Measurements from ENCODE around the gene F7. TPM values are rescaled to one million over a fixed set of nuclear protein-coding genes. Genes with fewer than 3 reads are reported as not detected.

The F7 gene
- total and polyA plus RNA-seq, 2 of the 4 experiments (the other 2 are of a cell fraction): under 0.01 to 0.07 TPM

DNA sequence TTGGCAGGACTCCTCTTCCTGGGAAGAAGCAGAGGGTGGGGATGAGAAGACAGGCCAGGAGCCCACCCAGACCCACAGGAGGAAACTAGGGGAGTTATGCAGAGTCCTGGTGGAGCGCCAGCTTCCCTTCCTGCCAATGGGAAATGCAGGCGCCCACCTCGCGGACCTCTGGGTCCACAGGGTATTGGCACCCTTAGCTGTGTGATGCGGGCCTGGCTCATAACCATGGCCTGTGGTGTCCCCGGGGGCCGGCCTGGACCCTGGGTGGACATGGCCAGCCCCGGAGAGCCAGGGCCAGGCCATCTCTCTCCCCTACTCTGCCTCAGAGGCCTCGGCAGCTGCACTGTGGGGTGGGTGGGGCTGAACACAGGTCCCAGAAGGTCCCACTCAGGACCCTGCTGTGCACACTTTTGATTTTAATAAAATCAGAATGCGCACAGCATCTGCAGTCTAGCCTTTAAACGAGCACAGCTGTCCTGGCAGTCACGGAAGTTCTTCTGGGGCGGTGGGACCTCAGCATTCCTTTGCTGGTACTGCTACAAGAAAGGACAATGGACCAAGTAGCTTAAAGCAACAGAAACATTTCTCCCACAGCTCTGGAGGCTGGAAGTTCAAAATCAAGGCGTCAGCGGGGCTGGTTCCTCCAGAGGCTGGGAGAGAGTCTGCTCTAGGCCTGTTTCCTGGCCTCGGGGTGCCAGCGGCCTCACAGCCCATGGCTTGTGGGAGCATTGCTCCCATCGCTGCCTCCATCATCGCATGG lies 18.8 kb downstream of the F7 start:
- no peak overlapping the region for H4K8ac ChIP-seq (ENCODE audit: low read depth in 2 of 2, low read length in 2 of 2)
- H4K20me1 ChIP-seq (ENCODE audit: insufficient read depth, low read length): no peaks in the 10 kb centered on the region
- H3K9me3 ChIP-seq (ENCODE audit: control insufficient read depth, insufficient read depth, low read length): no peaks in the 10 kb centered on the region
- ATAC-seq (ENCODE audit: low read depth): no peak
- dilution Hi-C loops (cut with HindIII; ENCODE audit: low sequenced_read_pairs, unreplicated experiment): no loop called here
- no peaks in the 10 kb centered on the region for H3K79me1 ChIP-seq (ENCODE audit: low read depth in 1 of 2, low read length in 2 of 2)
- H2BK120ac ChIP-seq (ENCODE audit: low read depth, low read length): no peak overlapping the region
- H2BK5ac ChIP-seq (ENCODE audit: low read depth, low read length, poor library complexity, severe bottlenecking): no peak overlapping the region
- H3K9ac ChIP-seq (ENCODE audit: low read depth, low read length): no peak overlapping the region
- H3K4ac ChIP-seq (ENCODE audit: low read depth, low read length): no peak overlapping the region
- TF ChIP-seq FOS (IDR thresholded peaks at IDR 0.05; ENCODE audit: low read depth, low read length) (no peak), NFE2L2 (IDR thresholded peaks at IDR 0.05; ENCODE audit: low read depth, low read length) (no peak), CEBPB (IDR thresholded peaks at IDR 0.05; ENCODE audit: low read depth, low read length) (no peak), MAZ (IDR thresholded peaks at IDR 0.05; ENCODE audit: borderline replicate concordance, low read depth, low read length) (no peak), SMC3 (IDR thresholded peaks at IDR 0.05; ENCODE audit: low read depth, low read length) (no peak), MXI1 (IDR thresholded peaks at IDR 0.05; ENCODE audit: borderline replicate concordance, low read depth, low read length) (no peak), POLR2A (IDR thresholded peaks at IDR 0.05; ENCODE audit: low read depth, low read length) (no peak), RFX5 (IDR thresholded peaks at IDR 0.05; ENCODE audit: low read depth, low read length) (no peak), RCOR1 (IDR thresholded peaks at IDR 0.05; ENCODE audit: insufficient replicate concordance, low read length) (no peak)
- TF ChIP-seq, protein P1, sequence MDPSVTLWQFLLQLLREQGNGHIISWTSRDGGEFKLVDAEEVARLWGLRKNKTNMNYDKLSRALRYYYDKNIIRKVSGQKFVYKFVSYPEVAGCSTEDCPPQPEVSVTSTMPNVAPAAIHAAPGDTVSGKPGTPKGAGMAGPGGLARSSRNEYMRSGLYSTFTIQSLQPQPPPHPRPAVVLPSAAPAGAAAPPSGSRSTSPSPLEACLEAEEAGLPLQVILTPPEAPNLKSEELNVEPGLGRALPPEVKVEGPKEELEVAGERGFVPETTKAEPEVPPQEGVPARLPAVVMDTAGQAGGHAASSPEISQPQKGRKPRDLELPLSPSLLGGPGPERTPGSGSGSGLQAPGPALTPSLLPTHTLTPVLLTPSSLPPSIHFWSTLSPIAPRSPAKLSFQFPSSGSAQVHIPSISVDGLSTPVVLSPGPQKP (IDR thresholded peaks at IDR 0.05; ENCODE audit: borderline replicate concordance, low read depth, low read length): no peak
- TF ChIP-seq, protein P2, sequence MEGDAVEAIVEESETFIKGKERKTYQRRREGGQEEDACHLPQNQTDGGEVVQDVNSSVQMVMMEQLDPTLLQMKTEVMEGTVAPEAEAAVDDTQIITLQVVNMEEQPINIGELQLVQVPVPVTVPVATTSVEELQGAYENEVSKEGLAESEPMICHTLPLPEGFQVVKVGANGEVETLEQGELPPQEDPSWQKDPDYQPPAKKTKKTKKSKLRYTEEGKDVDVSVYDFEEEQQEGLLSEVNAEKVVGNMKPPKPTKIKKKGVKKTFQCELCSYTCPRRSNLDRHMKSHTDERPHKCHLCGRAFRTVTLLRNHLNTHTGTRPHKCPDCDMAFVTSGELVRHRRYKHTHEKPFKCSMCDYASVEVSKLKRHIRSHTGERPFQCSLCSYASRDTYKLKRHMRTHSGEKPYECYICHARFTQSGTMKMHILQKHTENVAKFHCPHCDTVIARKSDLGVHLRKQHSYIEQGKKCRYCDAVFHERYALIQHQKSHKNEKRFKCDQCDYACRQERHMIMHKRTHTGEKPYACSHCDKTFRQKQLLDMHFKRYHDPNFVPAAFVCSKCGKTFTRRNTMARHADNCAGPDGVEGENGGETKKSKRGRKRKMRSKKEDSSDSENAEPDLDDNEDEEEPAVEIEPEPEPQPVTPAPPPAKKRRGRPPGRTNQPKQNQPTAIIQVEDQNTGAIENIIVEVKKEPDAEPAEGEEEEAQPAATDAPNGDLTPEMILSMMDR (conservative IDR thresholded peaks at IDR 0.05; ENCODE audit: low read depth, low read length): no peak
- TF ChIP-seq, protein P3, sequence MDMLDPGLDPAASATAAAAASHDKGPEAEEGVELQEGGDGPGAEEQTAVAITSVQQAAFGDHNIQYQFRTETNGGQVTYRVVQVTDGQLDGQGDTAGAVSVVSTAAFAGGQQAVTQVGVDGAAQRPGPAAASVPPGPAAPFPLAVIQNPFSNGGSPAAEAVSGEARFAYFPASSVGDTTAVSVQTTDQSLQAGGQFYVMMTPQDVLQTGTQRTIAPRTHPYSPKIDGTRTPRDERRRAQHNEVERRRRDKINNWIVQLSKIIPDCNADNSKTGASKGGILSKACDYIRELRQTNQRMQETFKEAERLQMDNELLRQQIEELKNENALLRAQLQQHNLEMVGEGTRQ (IDR thresholded peaks at IDR 0.05; ENCODE audit: low read depth, low read length): no peak
- no peak overlapping the region for H3K4me2 ChIP-seq (ENCODE audit: low read depth, low read length)
- intact Hi-C loops (cut with micrococcal nuclease): no loop called here
- no peak overlapping the region for H3K4me3 ChIP-seq (ENCODE audit: insufficient read depth, low read depth, low read length)
- H3K4me1 ChIP-seq (ENCODE audit: control insufficient read depth, insufficient read depth, low read length): peaks cover 3% of the 10 kb centered on the region; the same call in 1 of the 2 replicates
- in situ Hi-C loops (cut with MboI; ENCODE audit: low sequenced_read_pairs): no loop called here
- no peak overlapping the region for H2AK5ac ChIP-seq (ENCODE audit: low read depth, low read length)
- no peak overlapping the region for H4K5ac ChIP-seq (ENCODE audit: low read depth, low read length)
- H3K36me3 ChIP-seq (ENCODE audit: control insufficient read depth, insufficient read depth, low read length): no peaks in the 10 kb centered on the region
- BruUV-seq (replicated peaks): no TSS peak
- ChIA-PET CTCF (no interaction called here), POLR2A (ENCODE audit: unreplicated experiment) (no interaction called here)
- no peak overlapping the region for H4K91ac ChIP-seq (ENCODE audit: insufficient read depth, low read depth, low read length)
- H3K14ac ChIP-seq (replicated peaks; ENCODE audit: low read depth, low read length): no peak overlapping the region
- peak overlapping the region; percentile 5 for H2AK9ac ChIP-seq (replicated peaks; ENCODE audit: low read depth, low read length, poor library complexity)
- no peak overlapping the region for H3K23ac ChIP-seq (ENCODE audit: low read depth, low read length)
- H3K18ac ChIP-seq (ENCODE audit: low read depth, low read length): no peak overlapping the region
- no peak overlapping the region for H3K27ac ChIP-seq (ENCODE audit: insufficient read depth, low read length)
- H3K9me1 ChIP-seq (ENCODE audit: insufficient read depth, low read length): peaks cover 8% of the 10 kb centered on the region; the same call in 1 of the 2 replicates
- H3K27me3 ChIP-seq (ENCODE audit: control insufficient read depth, insufficient read depth, low read length): peaks cover 6% of the 10 kb centered on the region; the same call in 1 of the 2 replicates
- no peak for DNase-seq
- H2BK15ac ChIP-seq (ENCODE audit: low read depth, low read length): no peak overlapping the region
- 94% methylated on average over 5 of the region's 19 CpGs; no CpG with 5 or more reads in 1 of the 2 experiments for WGBS, 2 experiments (ENCODE audit: extremely low coverage in 2 of 2, insufficient read length in 1 of 2)
- no peak overlapping the region for H3K56ac ChIP-seq (ENCODE audit: extremely low read depth, insufficient read depth, low read length)
- no peak overlapping the region for H2BK20ac ChIP-seq (ENCODE audit: low read depth, low read length)
- H2AFZ ChIP-seq (replicated peaks; ENCODE audit: low read length, poor library complexity): no peak overlapping the region
